ENCODE data around the gene PAK1. TPM values are rescaled to one million over a fixed set of nuclear protein-coding genes. Genes with fewer than 3 reads are reported as not detected.
A peak's percentile ranks its signal among the peaks of the same experiment; 100 is the strongest.

PAK1 gene
- total and polyA plus RNA-seq, 2 of the 4 experiments (the other 2 are of a cell fraction), result 34.3 to 60.6 TPM

DNA sequence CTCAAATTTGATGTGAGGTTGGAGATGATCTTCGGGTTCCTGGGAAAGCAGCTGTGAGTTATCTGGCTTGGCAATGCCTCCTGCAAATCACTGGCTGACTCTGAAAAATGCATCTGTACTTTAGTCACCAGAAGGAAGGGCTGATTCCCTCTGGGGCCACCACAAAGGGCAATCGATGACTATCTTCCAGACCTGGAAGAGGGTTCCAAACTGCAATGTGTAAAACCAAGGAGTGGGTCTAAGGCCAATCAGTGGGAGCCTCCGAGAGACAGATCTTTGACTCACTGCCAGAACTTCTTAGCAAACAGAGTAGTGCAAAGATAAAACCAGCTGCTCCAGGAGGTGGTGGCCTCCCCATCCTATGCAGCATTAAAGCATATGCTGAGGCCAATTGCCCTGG is 29.1 kb upstream of the PAK1 start:
- 0 out of 2 replicates have a peak, but pooled peaks have one; percentile 17 for ATAC-seq (ENCODE audit: low read depth)
- CTCF ChIA-PET, result no interaction called here
- intact Hi-C loops (cut with micrococcal nuclease), result loop anchor here (5.0 kb wide), 1 partner anchor 66 kb away; no protein-coding TSS in a partner anchor

More for the DNA sequence above, 29.1 kb upstream of the PAK1 start:
- Histone ChIP-seq H4K91ac (ENCODE audit: insufficient read depth, low read depth, low read length) (no peak overlapping the region), H4K5ac (ENCODE audit: low read depth, low read length) (no peak overlapping the region), H2AK5ac (ENCODE audit: low read depth, low read length) (no peak overlapping the region), H4K20me1 (ENCODE audit: insufficient read depth, low read length) (no peaks in the 10 kb centered on the region), H3K4ac (ENCODE audit: low read depth, low read length) (no peak overlapping the region), H3K79me1 (ENCODE audit: low read depth in 1 of 2, low read length in 2 of 2) (no peaks in the 10 kb centered on the region), H3K14ac (replicated peaks; ENCODE audit: low read depth, low read length) (no peak overlapping the region), H2BK120ac (ENCODE audit: low read depth, low read length) (no peak overlapping the region), H3K9me1 (ENCODE audit: insufficient read depth, low read length) (no peaks in the 10 kb centered on the region; the same call in 1 of the 2 replicates), H3K18ac (ENCODE audit: low read depth, low read length) (no peak overlapping the region), H3K4me1 (ENCODE audit: control insufficient read depth, insufficient read depth, low read length) (no peaks in the 10 kb centered on the region), H3K56ac (ENCODE audit: extremely low read depth, insufficient read depth, low read length) (no peak overlapping the region), H3K4me2 (ENCODE audit: low read depth, low read length) (no peak overlapping the region), H3K9ac (ENCODE audit: low read depth, low read length) (no peak overlapping the region), H3K36me3 (ENCODE audit: control insufficient read depth, insufficient read depth, low read length) (no peaks in the 10 kb centered on the region), H4K8ac (ENCODE audit: low read depth in 2 of 2, low read length in 2 of 2) (no peak overlapping the region), H3K4me3 (ENCODE audit: insufficient read depth, low read depth, low read length) (no peak overlapping the region), H3K27me3 (ENCODE audit: control insufficient read depth, insufficient read depth, low read length) (peaks cover 17% of the 10 kb centered on the region), H3K9me3 (ENCODE audit: control insufficient read depth, insufficient read depth, low read length) (no peaks in the 10 kb centered on the region), H2AK9ac (replicated peaks; ENCODE audit: low read depth, low read length, poor library complexity) (no peak overlapping the region), H2AFZ (replicated peaks; ENCODE audit: low read length, poor library complexity) (no peak overlapping the region), H2BK20ac (ENCODE audit: low read depth, low read length) (no peak overlapping the region), H2BK15ac (ENCODE audit: low read depth, low read length) (no peak overlapping the region), H2BK5ac (ENCODE audit: low read depth, low read length, poor library complexity, severe bottlenecking) (no peak overlapping the region), H3K27ac (ENCODE audit: insufficient read depth, low read length) (no peak overlapping the region), H3K23ac (ENCODE audit: low read depth, low read length) (no peak overlapping the region)
- in situ Hi-C loops (cut with MboI; ENCODE audit: low sequenced_read_pairs), result no loop called here
- dilution Hi-C loops (cut with HindIII; ENCODE audit: low sequenced_read_pairs, unreplicated experiment), result no loop called here
- DNase-seq, result peak; percentile 19
- POLR2A ChIA-PET (ENCODE audit: unreplicated experiment), result no interaction called here
- TF ChIP-seq CEBPB (IDR thresholded peaks at IDR 0.05; ENCODE audit: low read depth, low read length) (no peak), MXI1 (IDR thresholded peaks at IDR 0.05; ENCODE audit: borderline replicate concordance, low read depth, low read length) (no peak), ELK1 (IDR thresholded peaks at IDR 0.05; ENCODE audit: borderline replicate concordance, low read depth, low read length) (no peak), RFX5 (IDR thresholded peaks at IDR 0.05; ENCODE audit: low read depth, low read length) (no peak), MAFK (IDR thresholded peaks at IDR 0.05; ENCODE audit: low read depth, low read length) (no peak), BHLHE40 (IDR thresholded peaks at IDR 0.05; ENCODE audit: low read depth, low read length) (no peak), SMC3 (IDR thresholded peaks at IDR 0.05; ENCODE audit: low read depth, low read length) (no peak), RCOR1 (IDR thresholded peaks at IDR 0.05; ENCODE audit: insufficient replicate concordance, low read length) (no peak), USF2 (IDR thresholded peaks at IDR 0.05; ENCODE audit: low read depth, low read length) (no peak), POLR2A (IDR thresholded peaks at IDR 0.05; ENCODE audit: low read depth, low read length) (no peak), NFE2L2 (IDR thresholded peaks at IDR 0.05; ENCODE audit: low read depth, low read length) (no peak)
- 0% methylated on average over 1 of the region's 3 CpGs; no CpG with 5 or more reads in 1 of the 2 experiments for WGBS, 2 experiments (ENCODE audit: extremely low coverage in 2 of 2, insufficient read length in 1 of 2)
- no TSS peak for BruUV-seq (replicated peaks)

All from IMR-90 (cell line).